ENCODE data around the gene TECPR2.
"Not testable (repeated sequence)": the region's sequence is repeated elsewhere in the genome, so short reads cannot be mapped to it uniquely, and the experiment has no call there.

Gene TECPR2

GRCh38 chr14:102513899-102514772 is 151.4 kb downstream of the TECPR2 start:
- no peak for DNase-seq

- no peak for DNase-seq
These were observed 152.4 kb downstream of the TECPR2 start for GRCh38 chr14:102514987-102515733.

- peak; percentile 62 for DNase-seq
These were observed 154.0 kb downstream of the TECPR2 start for GRCh38 chr14:102516531-102517391.

- no peak for DNase-seq
These were observed 154.8 kb downstream of the TECPR2 start for GRCh38 chr14:102517392-102518062.

- DNase-seq = no peak
These were observed 155.4 kb downstream of the TECPR2 start for GRCh38 chr14:102518063-102518648.

- DNase-seq = not testable (repeated sequence)
These were observed 157.0 kb downstream of the TECPR2 start for GRCh38 chr14:102519709-102520108.

GRCh38 chr14:102523200-102523568 is 160.4 kb downstream of the TECPR2 start:
- no peak for DNase-seq

GRCh38 chr14:102523569-102524450 is 161.1 kb downstream of the TECPR2 start:
- DNase-seq = peak; percentile 88

- peak; percentile 100 for DNase-seq
These were observed 161.9 kb downstream of the TECPR2 start for GRCh38 chr14:102524451-102525218.

GRCh38 chr14:102525219-102525928 is 162.6 kb downstream of the TECPR2 start:
- DNase-seq = peak; percentile 81

- no peak for DNase-seq
These were observed 163.3 kb downstream of the TECPR2 start for GRCh38 chr14:102525929-102526497.

GRCh38 chr14:102528431-102529170 is 165.9 kb downstream of the TECPR2 start:
- DNase-seq = no peak

GRCh38 chr14:102530828-102531478 is 168.2 kb downstream of the TECPR2 start:
- no peak for DNase-seq

GRCh38 chr14:102532204-102532658 is 169.5 kb downstream of the TECPR2 start:
- DNase-seq = no peak

GRCh38 chr14:102537981-102538601 is 175.3 kb downstream of the TECPR2 start:
- DNase-seq = no peak

GRCh38 chr14:102538602-102539543 is 176.1 kb downstream of the TECPR2 start:
- no peak for DNase-seq
